ENCODE data around the gene RDX. TPM values are rescaled to one million over a fixed set of nuclear protein-coding genes. Genes with fewer than 3 reads are reported as not detected.

Gene RDX
- total RNA-seq, 4 donors from 2014 or later: 95.7 to 140 (median 115) TPM

DNA sequence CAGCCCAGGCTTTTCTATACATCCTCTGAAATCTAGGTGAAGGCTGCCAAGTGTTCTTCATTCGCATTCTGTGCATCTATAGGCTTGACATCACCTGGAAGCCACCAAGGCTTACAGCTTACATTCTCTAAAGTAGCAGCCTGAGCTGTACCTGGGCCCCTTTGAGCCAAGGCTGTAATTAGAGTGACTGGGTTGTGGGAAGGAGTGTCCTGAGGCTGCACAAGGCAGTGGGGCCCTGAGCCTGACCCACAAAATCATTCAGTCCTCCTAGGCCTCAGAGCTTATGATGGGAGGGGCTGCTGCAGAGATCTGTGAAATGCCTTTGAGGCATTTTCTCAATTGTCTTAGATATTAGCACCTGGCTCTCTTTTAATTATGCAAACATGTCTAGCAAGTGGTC lies 33.0 kb upstream of the RDX start:
- Histone ChIP-seq H3K4me1 (no peaks in the 10 kb centered on the region), H3K4me3 (no peak overlapping the region), H3K27me3 (no peaks in the 10 kb centered on the region), H3K27ac (no peak overlapping the region), H3K36me3 (no peaks in the 10 kb centered on the region), H3K9me3 (no peaks in the 10 kb centered on the region)
- ATAC-seq: no peak
- TF ChIP-seq, protein P1, sequence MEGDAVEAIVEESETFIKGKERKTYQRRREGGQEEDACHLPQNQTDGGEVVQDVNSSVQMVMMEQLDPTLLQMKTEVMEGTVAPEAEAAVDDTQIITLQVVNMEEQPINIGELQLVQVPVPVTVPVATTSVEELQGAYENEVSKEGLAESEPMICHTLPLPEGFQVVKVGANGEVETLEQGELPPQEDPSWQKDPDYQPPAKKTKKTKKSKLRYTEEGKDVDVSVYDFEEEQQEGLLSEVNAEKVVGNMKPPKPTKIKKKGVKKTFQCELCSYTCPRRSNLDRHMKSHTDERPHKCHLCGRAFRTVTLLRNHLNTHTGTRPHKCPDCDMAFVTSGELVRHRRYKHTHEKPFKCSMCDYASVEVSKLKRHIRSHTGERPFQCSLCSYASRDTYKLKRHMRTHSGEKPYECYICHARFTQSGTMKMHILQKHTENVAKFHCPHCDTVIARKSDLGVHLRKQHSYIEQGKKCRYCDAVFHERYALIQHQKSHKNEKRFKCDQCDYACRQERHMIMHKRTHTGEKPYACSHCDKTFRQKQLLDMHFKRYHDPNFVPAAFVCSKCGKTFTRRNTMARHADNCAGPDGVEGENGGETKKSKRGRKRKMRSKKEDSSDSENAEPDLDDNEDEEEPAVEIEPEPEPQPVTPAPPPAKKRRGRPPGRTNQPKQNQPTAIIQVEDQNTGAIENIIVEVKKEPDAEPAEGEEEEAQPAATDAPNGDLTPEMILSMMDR (IDR thresholded peaks at IDR 0.05 in 4 of 5, conservative IDR thresholded peaks at IDR 0.05 in 1 of 5): no peak
- no peak for TF ChIP-seq POLR2A (IDR thresholded peaks at IDR 0.05)
- in situ Hi-C loops (cut with MboI; ENCODE audit: low sequenced_read_pairs in 4 of 4): no loop called here
- intact Hi-C loops (cut with DNase I; ENCODE audit: low total_unique reads): no loop called here
- DNase-seq: no peak

DNA sequence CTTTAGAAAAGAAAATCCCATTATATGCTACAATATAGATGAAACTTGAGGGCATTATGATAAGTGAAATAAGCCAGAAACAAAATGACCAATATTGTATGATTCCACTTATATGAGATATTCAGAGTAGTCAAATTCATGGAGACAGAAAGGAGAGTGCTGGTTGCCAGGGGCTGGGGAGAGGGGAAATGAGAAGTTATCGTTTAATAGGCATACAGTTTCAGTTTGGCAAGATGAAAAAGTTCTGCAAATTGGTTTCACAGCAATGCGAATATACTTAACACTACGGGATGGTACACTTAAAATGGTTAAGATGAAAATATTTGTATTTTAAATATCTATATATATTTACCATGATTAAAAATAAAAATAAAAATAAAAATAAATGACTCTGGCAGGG lies 31.1 kb upstream of the RDX start:
- TF ChIP-seq POLR2A (IDR thresholded peaks at IDR 0.05): no peak
- TF ChIP-seq, protein P1 (IDR thresholded peaks at IDR 0.05 in 4 of 5, conservative IDR thresholded peaks at IDR 0.05 in 1 of 5): no peak
- intact Hi-C loops (cut with DNase I; ENCODE audit: low total_unique reads): no loop called here

DNA sequence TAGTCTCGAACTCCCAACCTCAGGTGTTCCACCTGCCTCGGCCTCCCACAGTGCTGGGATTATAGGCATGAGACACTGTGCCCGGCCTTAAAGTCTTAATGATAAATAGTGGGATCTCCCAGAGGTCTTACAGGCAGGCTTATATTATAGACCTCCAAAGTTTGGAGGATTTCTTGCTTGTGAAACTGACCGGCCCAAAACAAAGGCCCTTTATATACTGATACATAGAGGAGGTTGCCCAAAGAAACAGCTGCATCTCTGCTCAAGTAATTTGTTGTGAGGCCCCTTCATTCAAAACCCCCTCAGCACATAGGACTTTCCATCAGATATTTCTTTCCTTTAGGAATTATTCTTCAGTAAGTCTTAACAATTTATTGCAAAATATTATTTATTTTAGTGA lies 27.4 kb upstream of the RDX start:
- ATAC-seq: no peak
- TF ChIP-seq, protein P1 (IDR thresholded peaks at IDR 0.05 in 4 of 5, conservative IDR thresholded peaks at IDR 0.05 in 1 of 5): no peak
- TF ChIP-seq POLR2A (IDR thresholded peaks at IDR 0.05): no peak
- intact Hi-C loops (cut with DNase I; ENCODE audit: low total_unique reads): no loop called here

More for the DNA sequence above, 31.1 kb upstream of the RDX start:
- DNase-seq: no peak
- in situ Hi-C loops (cut with MboI; ENCODE audit: low sequenced_read_pairs in 4 of 4): no loop called here
- Histone ChIP-seq H3K4me1 (no peaks in the 10 kb centered on the region), H3K9me3 (no peaks in the 10 kb centered on the region), H3K27me3 (no peaks in the 10 kb centered on the region), H3K27ac (no peak overlapping the region), H3K36me3 (no peaks in the 10 kb centered on the region), H3K4me3 (no peak overlapping the region)
- ATAC-seq: no peak

DNA sequence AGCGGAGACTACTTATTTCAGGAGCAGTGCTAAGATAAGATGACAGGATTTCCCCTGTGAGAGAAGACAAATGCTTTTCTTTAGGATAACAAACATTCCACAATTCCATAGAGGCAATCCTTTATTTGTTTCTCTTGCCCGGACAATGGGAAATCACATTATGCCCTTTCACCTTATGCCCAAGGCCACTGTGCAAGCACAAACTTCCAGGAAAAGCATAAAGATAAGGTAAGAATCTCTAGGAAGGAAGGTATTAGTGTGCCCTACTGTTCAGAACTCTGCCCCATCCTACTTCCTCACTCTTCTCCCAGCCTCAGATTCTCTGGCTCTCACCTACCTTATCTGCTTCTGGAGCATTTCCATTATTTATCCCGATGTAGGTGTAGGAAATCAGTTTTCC lies 23.1 kb upstream of the RDX start:
- in situ Hi-C loops (cut with MboI; ENCODE audit: low sequenced_read_pairs in 4 of 4) (no loop called here), intact Hi-C loops (cut with DNase I; ENCODE audit: low total_unique reads) (no loop called here)
- H3K27ac ChIP-seq: no peak overlapping the region
- no peaks in the 10 kb centered on the region for H3K36me3 ChIP-seq
- TF ChIP-seq POLR2A (IDR thresholded peaks at IDR 0.05): no peak
- TF ChIP-seq, protein P1 (IDR thresholded peaks at IDR 0.05 in 4 of 5, conservative IDR thresholded peaks at IDR 0.05 in 1 of 5): no peak
- H3K27me3 ChIP-seq: no peaks in the 10 kb centered on the region
- H3K4me1 ChIP-seq: peaks cover 0 to 5% of the 10 kb centered on the region in 2 donors
- DNase-seq (no peak), ATAC-seq (no peak)
- no peaks in the 10 kb centered on the region for H3K9me3 ChIP-seq
- H3K4me3 ChIP-seq: no peak overlapping the region

More for the DNA sequence above, 27.4 kb upstream of the RDX start:
- Histone ChIP-seq H3K4me1 (no peaks in the 10 kb centered on the region), H3K36me3 (no peaks in the 10 kb centered on the region), H3K9me3 (no peaks in the 10 kb centered on the region), H3K27me3 (no peaks in the 10 kb centered on the region), H3K27ac (no peak overlapping the region), H3K4me3 (no peak overlapping the region)
- no peak for DNase-seq
- in situ Hi-C loops (cut with MboI; ENCODE audit: low sequenced_read_pairs in 4 of 4): no loop called here
